HEK293T (cell line): ENCODE data around the gene LSM4.

Experiments used
- CTCF ChIA-PET: fragments of 350-600 bp; formaldehyde crosslinking; extraction: SDS; loops from one replicate; lab custom pipeline; 2021; ENCODE audit warnings: antibody characterized with exemption, inconsistent platforms; lab: Yijun Ruan, JAX
- POLR2A ChIA-PET: fragments of 350-600 bp; formaldehyde crosslinking; extraction: SDS; loops from one replicate; lab custom pipeline; 2020; ENCODE audit warnings: antibody characterized with exemption, inconsistent platforms; lab: Yijun Ruan, JAX
- DNase-seq: peaks from one replicate; pipeline ENCODE4 v3.0.0; 2012; ENCODE audit warnings: mixed read lengths; ENCODE audit errors: extremely low spot score
- ARNT ChIP-seq: fragments of 450-650 bp; IDR thresholded peaks from 2 replicates; pipeline ENCODE4 v1.6.1; 2017; ENCODE audit warnings: mild to moderate bottlenecking
- BHLHE40 ChIP-seq: fragments of 450-650 bp; IDR thresholded peaks from 2 replicates; pipeline ENCODE4 v1.6.1; 2016; ENCODE audit warnings: mild to moderate bottlenecking, moderate library complexity, borderline replicate concordance
- CTBP1 ChIP-seq: fragments of 450-650 bp; IDR thresholded peaks from 2 replicates; pipeline ENCODE4 v1.6.1; 2016; ENCODE audit warnings: borderline replicate concordance
- ELF4 ChIP-seq: fragments of 450-650 bp; IDR thresholded peaks from 2 replicates; pipeline ENCODE4 v1.6.1; 2017; ENCODE audit warnings: antibody characterized with exemption
- FOXA1 ChIP-seq: fragments of 450-650 bp; IDR thresholded peaks from 2 replicates; pipeline ENCODE4 v1.6.1; 2016; ENCODE audit warnings: mild to moderate bottlenecking
- FOXK2 ChIP-seq: fragments of 450-650 bp; IDR thresholded peaks from 2 replicates; pipeline ENCODE4 v1.6.1; 2016; ENCODE audit warnings: mild to moderate bottlenecking
- FOXM1 ChIP-seq: fragments of 450-650 bp; IDR thresholded peaks from 2 replicates; pipeline ENCODE4 v1.6.1; 2017; ENCODE audit warnings: mild to moderate bottlenecking, borderline replicate concordance
- HDGF ChIP-seq: fragments of 450-650 bp; IDR thresholded peaks from 2 replicates; pipeline ENCODE4 v1.6.1; 2017; ENCODE audit warnings: antibody characterized with exemption, borderline replicate concordance
- L3MBTL2 ChIP-seq: fragments of 450-650 bp; conservative IDR thresholded peaks from 2 replicates; pipeline ENCODE4 v1.6.1; 2016; ENCODE audit warnings: mild to moderate bottlenecking
- LEF1 ChIP-seq: fragments of 450-650 bp; IDR thresholded peaks from 2 replicates; pipeline ENCODE4 v1.6.1; 2017; ENCODE audit warnings: mild to moderate bottlenecking, borderline replicate concordance
- NFRKB ChIP-seq: fragments of 450-650 bp; IDR thresholded peaks from 2 replicates; pipeline ENCODE4 v1.6.1; 2016; ENCODE audit warnings: mild to moderate bottlenecking, moderate library complexity
- SP1 ChIP-seq: fragments of 450-650 bp; IDR thresholded peaks from 2 replicates; pipeline ENCODE4 v1.6.1; 2017
- SUZ12 ChIP-seq: fragments of 450-650 bp; IDR thresholded peaks from 2 replicates; pipeline ENCODE4 v1.6.1; 2016; ENCODE audit warnings: mild to moderate bottlenecking
- TARDBP ChIP-seq: fragments of 450-650 bp; IDR thresholded peaks from 2 replicates; pipeline ENCODE4 v1.6.1; 2016
- ZNF384 ChIP-seq: fragments of 450-650 bp; IDR thresholded peaks from 2 replicates; pipeline ENCODE4 v1.6.1; 2016
- TF ChIP-seq, protein P1 (sequence below): fragments of 450-650 bp; IDR thresholded peaks from 2 replicates; pipeline ENCODE4 v1.6.1; 2016

The LSM4 gene

DNA sequence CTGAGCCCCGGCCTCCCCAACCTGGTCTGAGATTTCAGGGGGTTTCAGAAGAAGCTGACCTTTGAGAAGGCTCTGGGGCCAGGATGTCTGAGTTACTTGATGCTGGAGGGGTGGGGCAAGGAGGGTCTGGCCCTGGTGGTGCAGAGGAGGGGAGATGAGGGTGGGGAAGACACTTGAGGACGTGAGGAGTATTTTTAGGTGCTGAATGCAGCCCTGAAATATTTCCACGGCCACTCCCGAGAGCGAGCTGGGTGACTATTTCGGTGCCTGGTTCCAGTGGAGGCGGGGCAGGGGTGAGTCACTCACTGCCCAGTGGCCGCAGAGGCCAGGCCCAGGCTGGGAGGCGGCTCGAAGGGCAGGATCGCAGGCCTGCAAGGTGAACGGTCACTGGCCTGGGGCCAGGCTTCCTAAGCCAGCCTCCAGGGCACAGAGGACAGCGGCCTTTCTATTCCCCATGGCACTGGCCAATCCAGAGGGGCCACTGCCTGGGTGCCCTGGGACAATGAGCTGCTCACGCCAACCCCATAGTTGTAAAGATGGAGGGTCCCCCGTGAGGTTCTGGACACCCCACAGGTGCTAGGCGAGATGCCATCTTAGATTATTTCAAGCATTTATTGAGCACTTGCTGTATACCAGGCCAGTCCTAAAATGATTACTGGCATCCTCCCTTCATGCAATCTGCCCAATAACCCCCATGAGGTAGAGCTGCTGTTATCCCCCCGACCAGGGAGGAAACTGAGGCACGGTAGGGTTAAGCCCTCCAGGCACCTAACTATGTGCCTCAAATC, 21.8 kb downstream of the LSM4 start:
- no peak for DNase-seq
- POLR2A ChIA-PET = interaction anchor here (0.7 to 5.5 kb wide), 3 partner anchors 19 to 116 kb away, joined by 3 to 80 read pairs (median 3); partner anchors contain the start of gene JUND
- no peak for TF ChIP-seq L3MBTL2
- no peak for TF ChIP-seq FOXA1
- no peak for TF ChIP-seq BHLHE40
- TF ChIP-seq TARDBP = no peak
- CTCF ChIA-PET = interaction anchor here (0.6 to 1.4 kb wide), 3 partner anchors 19 to 28 kb away, joined by 3 to 5 read pairs (median 5); no protein-coding TSS in a partner anchor

DNA sequence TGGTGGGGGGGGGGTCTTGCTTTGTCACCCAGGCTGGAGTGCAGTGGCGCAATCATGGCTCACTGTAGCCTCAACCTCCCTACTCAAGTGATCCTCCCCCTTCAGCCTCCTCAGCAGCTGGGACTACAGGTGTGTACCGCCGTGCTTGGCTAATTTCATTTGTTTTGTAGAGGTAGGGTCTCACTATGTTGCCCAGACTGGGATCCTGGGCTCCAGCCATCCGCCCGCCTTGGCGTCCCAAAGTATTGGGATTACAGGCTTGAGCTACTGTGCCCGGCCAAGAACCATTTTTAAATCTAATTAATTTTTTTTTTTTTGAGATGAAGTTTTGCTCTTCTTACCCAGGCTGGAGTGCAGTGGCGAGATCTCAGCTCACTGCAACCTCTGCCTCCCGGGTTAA, 23.2 kb downstream of the LSM4 start:
- DNase-seq = no peak
- ChIA-PET POLR2A (interaction anchor here (1.1 kb wide), 1 partner anchor 22 kb away, joined by 3 read pairs; no protein-coding TSS in a partner anchor), CTCF (interaction anchor here (0.7 to 1.0 kb wide), 2 partner anchors 20 to 223 kb away, joined by 4 to 9 read pairs; no protein-coding TSS in a partner anchor)
- TF ChIP-seq LEF1 (no peak), FOXK2 (no peak)

DNA sequence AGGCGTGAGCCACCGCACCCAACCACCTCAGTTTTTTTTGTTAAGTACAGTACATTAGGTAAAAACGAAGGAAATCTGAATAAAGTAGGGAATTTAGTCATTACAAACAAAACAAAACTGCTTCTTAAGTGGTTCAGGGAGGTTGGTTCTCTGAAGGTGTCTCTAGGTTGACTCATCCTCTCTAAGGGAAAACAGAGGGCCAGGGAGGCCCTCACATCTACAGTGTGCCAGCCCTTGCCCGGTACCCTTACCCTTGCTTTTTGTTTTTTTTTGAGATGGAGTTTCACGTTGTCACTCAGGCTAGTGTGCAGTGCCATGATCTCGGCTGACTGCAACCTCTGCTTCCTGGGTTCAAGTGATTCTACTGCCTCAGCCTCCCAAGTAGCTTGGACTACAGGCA, 24.3 kb downstream of the LSM4 start:
- no peak for DNase-seq
- POLR2A ChIA-PET = interaction anchor here (0.9 kb wide), 1 partner anchor 23 kb away, joined by 3 read pairs; no protein-coding TSS in a partner anchor
- TF ChIP-seq SUZ12 (no peak), CTBP1 (no peak), BHLHE40 (no peak), FOXK2 (no peak), HDGF (no peak), TARDBP (no peak), FOXA1 (no peak), L3MBTL2 (no peak), LEF1 (no peak), ARNT (no peak), ZNF384 (no peak), NFRKB (no peak), SP1 (no peak), FOXM1 (no peak)
- CTCF ChIA-PET = interaction anchor here (1.0 kb wide), 1 partner anchor 19 kb away, joined by 9 read pairs; no protein-coding TSS in a partner anchor

DNA sequence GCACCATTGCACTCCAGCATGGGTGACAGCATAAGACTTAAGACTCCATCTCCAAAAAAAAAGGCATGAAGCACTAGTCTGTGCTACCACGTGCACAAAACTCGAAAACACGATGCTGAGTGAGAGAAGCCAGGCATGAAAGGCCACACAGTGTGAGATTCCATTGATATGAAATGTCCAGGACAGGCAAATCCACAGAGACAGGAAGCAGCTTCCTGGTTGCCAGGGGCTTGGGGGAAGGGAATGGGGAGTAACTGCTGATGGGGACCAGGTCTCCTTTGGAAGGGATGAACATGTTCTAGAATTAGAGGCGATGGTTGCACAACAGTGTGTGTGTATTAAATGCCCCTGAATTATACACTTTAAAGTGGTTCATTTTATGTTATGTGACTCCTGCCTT, 25.6 kb downstream of the LSM4 start:
- ChIA-PET POLR2A (interaction anchor here (2.5 kb wide), 1 partner anchor 16 kb away, joined by 12 read pairs; the partner anchor contains the start of gene JUND), CTCF (no interaction called here)
- no peak for DNase-seq
- TF ChIP-seq SUZ12 (no peak), ARNT (no peak), ELF4 (no peak), NFRKB (no peak), TARDBP (no peak), HDGF (no peak), LEF1 (no peak), FOXM1 (no peak), SP1 (no peak), FOXA1 (no peak), L3MBTL2 (no peak; the same call in 1 of the 2 replicates), CTBP1 (no peak), ZNF384 (no peak)

DNA sequence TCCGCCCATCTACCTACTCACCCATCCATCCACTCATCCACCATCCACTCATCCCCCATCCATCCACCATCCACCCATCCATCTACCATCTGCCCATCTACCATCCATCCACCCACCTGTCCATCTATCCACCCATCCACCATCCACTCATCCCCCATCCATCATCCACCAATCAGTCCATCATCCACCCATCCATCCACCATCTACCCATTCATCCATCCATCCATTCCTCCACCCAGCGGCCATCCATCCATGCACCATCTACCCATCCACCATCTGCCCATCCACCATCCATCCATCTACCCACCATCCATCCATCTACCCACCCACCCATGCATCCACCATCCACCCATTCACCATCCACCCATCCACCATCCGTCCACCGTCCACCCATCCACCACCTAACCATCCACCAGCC, 27.8 kb downstream of the LSM4 start:
- DNase-seq = no peak
- no peak for TF ChIP-seq ZNF384
- no peak for TF ChIP-seq ELF4
- ChIA-PET POLR2A (no interaction called here), CTCF (no interaction called here)

DNA sequence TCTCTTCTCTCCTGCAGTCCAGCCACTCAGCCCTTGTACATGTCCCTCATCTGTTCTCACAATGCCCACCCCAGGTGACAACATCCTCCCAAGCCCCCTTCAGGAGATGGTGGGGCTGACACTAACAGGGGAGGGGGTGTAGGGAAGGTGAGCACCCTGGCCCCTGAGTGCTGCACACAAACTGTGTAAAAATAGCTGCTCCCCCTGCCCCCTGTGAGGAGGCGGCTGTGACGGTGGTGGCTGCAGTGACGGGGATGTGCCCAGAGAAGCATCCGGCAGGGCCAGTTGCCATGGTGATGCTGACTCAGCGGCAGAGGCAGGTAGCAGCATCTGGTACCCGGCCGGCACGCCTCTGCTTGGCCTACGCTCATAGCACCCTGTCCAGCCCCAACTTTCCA, 28.4 kb downstream of the LSM4 start:
- POLR2A ChIA-PET = interaction anchor here (5.7 kb wide), 1 partner anchor 14 kb away, joined by 120 read pairs; the partner anchor contains the start of gene JUND
- DNase-seq = no peak
- CTCF ChIA-PET = no interaction called here
- TF ChIP-seq TARDBP (no peak), ARNT (no peak), FOXM1 (no peak), FOXK2 (no peak), ZNF384 (no peak), SP1 (no peak), CTBP1 (no peak), FOXA1 (no peak), HDGF (no peak)
- TF ChIP-seq, protein P1, sequence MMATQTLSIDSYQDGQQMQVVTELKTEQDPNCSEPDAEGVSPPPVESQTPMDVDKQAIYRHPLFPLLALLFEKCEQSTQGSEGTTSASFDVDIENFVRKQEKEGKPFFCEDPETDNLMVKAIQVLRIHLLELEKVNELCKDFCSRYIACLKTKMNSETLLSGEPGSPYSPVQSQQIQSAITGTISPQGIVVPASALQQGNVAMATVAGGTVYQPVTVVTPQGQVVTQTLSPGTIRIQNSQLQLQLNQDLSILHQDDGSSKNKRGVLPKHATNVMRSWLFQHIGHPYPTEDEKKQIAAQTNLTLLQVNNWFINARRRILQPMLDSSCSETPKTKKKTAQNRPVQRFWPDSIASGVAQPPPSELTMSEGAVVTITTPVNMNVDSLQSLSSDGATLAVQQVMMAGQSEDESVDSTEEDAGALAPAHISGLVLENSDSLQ = no peak

DNA sequence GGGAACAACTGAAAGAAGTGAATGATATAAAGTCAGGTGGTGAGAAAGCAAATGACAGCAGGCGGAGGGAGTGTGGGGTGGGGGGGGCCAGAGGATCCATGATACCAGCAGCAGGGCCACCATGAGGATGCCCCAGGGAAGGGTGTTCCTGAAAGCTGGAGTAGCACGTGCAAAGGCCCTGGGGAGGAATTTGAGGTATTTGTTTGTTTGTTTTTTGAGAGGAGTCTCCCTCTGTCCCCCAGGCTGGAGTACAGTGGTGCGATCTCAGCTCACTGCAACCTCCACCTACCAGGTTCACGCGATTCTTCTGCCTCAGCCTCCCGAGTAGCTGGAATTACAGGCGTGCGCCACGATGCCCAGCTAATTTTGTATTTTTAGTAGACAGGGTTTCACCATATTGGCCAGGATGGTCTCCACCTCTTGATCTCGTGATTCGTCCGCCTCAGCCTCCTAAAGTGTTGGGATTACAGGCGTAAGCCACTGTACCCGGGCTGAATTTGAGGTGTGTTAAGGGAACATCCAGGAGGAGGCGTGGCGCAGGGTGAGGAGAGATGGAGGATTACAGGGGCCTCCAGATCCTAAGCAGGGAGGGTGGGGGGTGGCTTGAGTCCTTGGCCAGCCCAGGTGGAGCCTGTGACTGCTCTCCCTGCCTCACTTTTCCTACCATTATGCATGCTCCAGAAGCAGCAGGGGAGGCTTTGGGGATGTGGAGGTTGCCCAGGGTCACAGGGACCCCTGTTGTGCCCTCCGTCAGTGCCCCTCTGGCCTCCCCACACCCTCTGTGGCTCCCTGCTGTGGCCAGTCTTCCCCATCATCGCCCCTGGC, 29.0 kb downstream of the LSM4 start:
- CTCF ChIA-PET = interaction anchor here (2.6 kb wide), 1 partner anchor 14 kb away, joined by 20 read pairs; the partner anchor contains the start of gene JUND
- POLR2A ChIA-PET = interaction anchor here (1.3 to 5.7 kb wide), 4 partner anchors 14 to 434 kb away, joined by 4 to 120 read pairs (median 18); partner anchors contain the start of genes JUND, LSM4 and RPL18A
- TF ChIP-seq SUZ12 = no peak
- TF ChIP-seq ARNT = no peak
- no peak for TF ChIP-seq BHLHE40
- TF ChIP-seq NFRKB = no peak
- no peak for TF ChIP-seq L3MBTL2
- TF ChIP-seq, protein P1 = no peak
- TF ChIP-seq FOXK2 = no peak
- TF ChIP-seq SP1 = no peak
- TF ChIP-seq HDGF = no peak
- TF ChIP-seq LEF1 = no peak
- no peak for TF ChIP-seq FOXA1
- no peak for DNase-seq
